SH-SY5Y (cell line): ENCODE results near the gene TMEM220.

Source experiments
- GATA2 ChIP-seq: IDR thresholded peaks from 2 replicates; pipeline ENCODE4 v1.6.1; 2011; ENCODE audit warnings: mild to moderate bottlenecking, low read depth, low read length
- GATA3 ChIP-seq: IDR thresholded peaks from 2 replicates; pipeline ENCODE4 v1.6.1; 2011; ENCODE audit warnings: low read depth, mild to moderate bottlenecking, low read length, moderate library complexity

The TMEM220 gene

GRCh38 chr17:10742431-10742830 is 12.6 kb upstream of the TMEM220 start:
- TF ChIP-seq GATA3: no peak
- no peak for TF ChIP-seq GATA2

GRCh38 chr17:10741416-10742135 is 11.8 kb upstream of the TMEM220 start:
- TF ChIP-seq GATA2: no peak
- no peak for TF ChIP-seq GATA3

- TF ChIP-seq GATA3: no peak
- TF ChIP-seq GATA2: no peak
Measured at GRCh38 chr17:10739386-10739785, 9.6 kb upstream of the TMEM220 start.

DNA sequence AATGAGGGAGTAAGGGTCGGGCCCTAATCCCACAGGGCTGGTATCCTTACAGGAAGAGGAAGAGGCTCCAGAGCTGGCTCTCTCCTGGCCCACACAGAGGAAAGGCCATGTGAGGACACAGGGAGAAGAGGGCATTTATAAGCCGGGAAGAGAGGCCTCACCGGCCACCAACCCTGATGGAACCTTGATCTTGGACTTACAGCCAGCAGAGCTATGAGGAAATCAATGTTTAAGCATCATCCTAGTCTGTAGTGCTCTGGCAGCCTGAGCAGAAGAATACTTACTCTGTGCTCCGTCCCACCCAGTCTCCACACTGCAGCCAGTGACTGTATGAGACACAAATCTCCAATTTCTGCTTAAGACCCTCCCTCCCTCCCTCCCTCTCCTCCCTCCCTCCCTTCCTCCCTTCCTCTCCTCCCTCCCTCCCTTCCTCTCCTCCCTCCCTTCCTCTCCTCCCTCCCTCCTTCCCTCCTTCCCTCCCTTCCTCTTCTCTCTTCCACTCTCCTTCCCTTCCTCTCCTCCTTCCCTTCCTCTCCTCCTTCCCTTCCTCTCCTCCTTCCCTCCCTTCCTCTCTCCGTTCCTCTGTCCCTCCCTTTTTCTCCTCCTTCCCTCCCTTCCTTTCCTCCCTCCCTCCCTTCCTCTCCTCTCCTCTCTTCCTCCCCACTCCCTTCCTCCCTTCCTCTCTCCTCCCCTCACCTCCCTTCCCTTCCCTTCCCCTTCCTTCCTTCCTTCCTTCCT is 8.9 kb upstream of the TMEM220 start:
- TF ChIP-seq GATA3 (no peak), GATA2 (no peak)

- TF ChIP-seq GATA3 (no peak), GATA2 (no peak)
Measured at GRCh38 chr17:10737736-10738135, 7.9 kb upstream of the TMEM220 start.

GRCh38 chr17:10737168-10737622 is 7.4 kb upstream of the TMEM220 start:
- TF ChIP-seq GATA3 (no peak), GATA2 (no peak)

DNA sequence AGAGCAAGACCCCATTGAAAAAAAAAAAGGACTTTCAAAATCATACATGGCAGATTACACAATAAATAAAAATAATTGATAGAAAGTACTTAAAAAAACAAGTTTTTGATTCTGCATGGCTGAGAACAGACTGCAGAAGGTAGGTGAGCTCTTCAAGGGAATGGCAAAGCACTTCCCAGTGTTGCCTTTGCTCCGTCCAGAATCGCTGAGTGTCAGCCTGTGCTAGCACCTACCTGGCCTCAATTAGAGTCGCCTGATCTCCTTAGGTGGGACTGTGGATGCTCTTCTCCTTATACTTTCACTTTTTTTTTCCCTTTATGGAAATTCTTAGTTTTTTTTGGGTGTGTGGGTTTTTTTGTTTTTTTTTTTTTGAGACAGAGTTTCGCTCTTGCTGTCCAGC is 6.0 kb upstream of the TMEM220 start:
- TF ChIP-seq GATA2 (no peak), GATA3 (no peak)

- TF ChIP-seq GATA3: no peak
Measured at GRCh38 chr17:10735251-10735650, 5.4 kb upstream of the TMEM220 start.

- TF ChIP-seq GATA2 (no peak), GATA3 (no peak)
Measured at GRCh38 chr17:10733666-10734065, 3.8 kb upstream of the TMEM220 start.

- no peak for TF ChIP-seq GATA3
- no peak for TF ChIP-seq GATA2
Measured at GRCh38 chr17:10731408-10731879, 1.6 kb upstream of the TMEM220 start.

GRCh38 chr17:10728331-10728892 is 1.4 kb downstream of the TMEM220 start:
- TF ChIP-seq GATA2 (no peak), GATA3 (no peak)

DNA sequence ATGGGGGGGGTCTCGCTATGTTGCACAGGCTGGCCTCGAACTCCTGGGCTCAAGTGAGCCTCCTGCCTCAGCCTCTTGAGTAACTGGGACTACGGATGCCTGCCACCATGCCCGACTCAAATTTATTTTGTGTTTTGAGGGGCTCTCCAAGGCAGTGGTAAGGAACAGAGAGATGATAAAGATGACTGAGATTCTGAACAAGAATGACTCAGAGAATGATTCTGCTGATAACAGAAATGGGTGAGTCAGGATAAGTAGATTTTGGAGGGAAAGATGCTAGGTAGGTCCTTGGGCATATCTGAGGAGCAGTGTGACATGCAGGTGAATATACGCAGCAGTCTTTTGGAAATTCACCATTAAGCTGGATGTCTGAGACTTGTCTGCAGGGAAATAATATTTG is 2.6 kb downstream of the TMEM220 start:
- no peak for TF ChIP-seq GATA3
- TF ChIP-seq GATA2: no peak

- no peak for TF ChIP-seq GATA3
- TF ChIP-seq GATA2: no peak
Measured at GRCh38 chr17:10726196-10726595, 3.6 kb downstream of the TMEM220 start.

DNA sequence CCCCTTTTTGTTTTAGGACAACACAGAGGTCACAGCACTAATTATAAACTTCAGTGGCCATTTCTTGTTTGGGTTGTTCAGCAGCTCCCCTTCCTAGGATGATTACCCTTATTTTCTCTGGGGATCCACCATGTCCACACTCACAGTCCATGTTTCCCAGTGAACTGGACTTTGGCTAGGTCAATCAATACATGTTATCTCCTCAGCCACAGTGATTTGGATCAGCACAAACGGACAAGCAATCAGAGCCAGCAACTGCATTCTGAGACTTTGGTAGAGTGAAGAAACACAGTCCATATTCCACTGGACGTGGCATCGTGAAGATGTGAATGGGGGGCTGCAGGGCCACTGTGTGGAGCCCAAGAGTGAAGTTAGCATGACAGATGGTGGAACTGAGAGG is 4.6 kb downstream of the TMEM220 start:
- no peak for TF ChIP-seq GATA3
